ENCODE measurements around the gene LNX1. TPM values are rescaled to one million over a fixed set of nuclear protein-coding genes. Genes with fewer than 3 reads are reported as not detected.

LNX1 gene
- total RNA-seq, 5 donors from 2014 or later (not counting 1 experiment from before 2014, with no cell fraction given): 0.45 TPM; not detected in 4

GRCh38 chr4:53572600-53572994 lies 18.7 kb downstream of the LNX1 start:
- WGBS (ENCODE audit: insufficient coverage): no CpG with 5 or more reads among the region's 2 CpGs
- Mint-ChIP-seq H3K36me3 (no peaks in the 10 kb centered on the region), H3K9me3 (peaks cover 0 to 2% (median 0%) of the 10 kb centered on the region in 3 donors), H3K4me3 (no peak overlapping the region), H3K27me3 (no peaks in the 10 kb centered on the region), H3K4me1 (no peaks in the 10 kb centered on the region), H3K27ac (no peak overlapping the region)
- no peaks in the 10 kb centered on the region for H3K36me3 ChIP-seq (ENCODE audit: control insufficient read depth in 2 of 2, extremely low read depth in 1 of 2, insufficient read depth in 1 of 2, low read length in 1 of 2)
- no peak overlapping the region for H3K4me3 ChIP-seq (ENCODE audit: control insufficient read depth in 1 of 2, extremely low read depth in 1 of 2, low read length in 1 of 2)
- ATAC-seq (replicated peaks in 1 of 4): no peak
- no peaks in the 10 kb centered on the region for H3K4me1 ChIP-seq (ENCODE audit: control insufficient read depth in 1 of 2, extremely low read depth in 1 of 2, insufficient read depth in 2 of 2, low read length in 2 of 2)
- H3K9me3 ChIP-seq: no peaks in the 10 kb centered on the region
- DNase-seq: no peak
- ChIA-PET CTCF (no interaction called here), POLR2A (no interaction called here)
- no peak overlapping the region for H3K27ac ChIP-seq (ENCODE audit: low read length)
- peaks cover 0 to 5% of the 10 kb centered on the region in 2 experiments for H3K27me3 ChIP-seq (replicated peaks in 1 of 2; ENCODE audit: control insufficient read depth in 2 of 2, extremely low read depth in 1 of 2, insufficient read depth in 2 of 2, low read length in 1 of 2)

DNA sequence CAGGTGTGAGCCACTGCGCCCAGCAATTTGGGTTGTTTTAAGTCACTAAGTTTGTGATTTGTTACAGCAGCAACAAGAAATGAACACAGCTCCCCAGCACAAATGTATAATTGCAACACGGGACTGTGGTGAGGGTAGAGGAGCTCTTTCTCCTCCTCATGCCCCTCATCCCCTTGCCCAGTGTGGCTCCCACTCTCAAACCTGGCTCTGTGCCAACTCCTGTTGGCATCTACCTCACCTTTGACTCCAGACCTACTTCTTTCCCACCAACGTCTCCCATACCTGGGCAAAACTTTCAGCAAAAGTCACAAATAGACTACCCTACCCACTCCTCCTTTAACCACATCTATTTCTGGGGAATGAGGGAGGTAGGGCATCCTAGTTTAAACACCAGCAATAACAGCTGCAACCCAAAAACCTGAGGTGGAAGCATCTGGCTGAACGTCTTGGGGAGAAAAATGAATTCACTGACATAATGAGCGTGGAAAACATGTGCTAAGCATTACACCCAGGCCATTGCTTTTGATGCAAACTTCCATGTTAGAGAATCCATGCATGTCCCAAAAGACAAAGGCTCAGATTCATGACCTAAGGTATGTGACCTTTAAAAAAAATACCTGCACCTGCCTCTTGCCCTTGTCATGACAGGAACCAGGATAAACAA lies 19.2 kb downstream of the LNX1 start:
- ChIA-PET POLR2A (no interaction called here), CTCF (no interaction called here)

DNA sequence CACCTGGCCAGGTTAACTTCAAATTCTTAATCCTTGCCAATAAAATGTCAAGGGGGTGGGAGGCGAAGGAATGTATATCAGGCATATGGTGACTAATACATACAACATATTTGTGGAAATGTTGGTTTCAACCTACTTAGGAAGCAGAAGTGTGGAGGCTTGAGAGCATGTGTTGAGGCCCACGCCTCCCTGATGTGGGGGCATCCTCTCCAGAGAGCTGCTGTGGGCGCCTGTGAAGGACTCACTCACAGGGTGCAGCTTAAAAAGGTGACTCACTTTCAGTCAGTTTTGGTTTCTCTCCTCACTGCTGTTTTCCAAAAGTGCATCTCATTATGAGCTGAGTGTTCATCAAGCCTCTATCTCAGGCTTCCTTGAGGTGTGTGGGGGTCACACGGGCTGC lies 27.5 kb downstream of the LNX1 start:
- H3K36me3 ChIP-seq (ENCODE audit: control insufficient read depth in 2 of 2, extremely low read depth in 1 of 2, insufficient read depth in 1 of 2, low read length in 1 of 2): no peaks in the 10 kb centered on the region
- no peak overlapping the region for H3K27ac ChIP-seq (ENCODE audit: low read length)
- no peaks in the 10 kb centered on the region for H3K4me1 Mint-ChIP-seq
- H3K27me3 ChIP-seq (replicated peaks in 1 of 2; ENCODE audit: control insufficient read depth in 2 of 2, extremely low read depth in 1 of 2, insufficient read depth in 2 of 2, low read length in 1 of 2): peaks cover 0 to 4% of the 10 kb centered on the region in 2 experiments
- H3K9me3 Mint-ChIP-seq: no peaks in the 10 kb centered on the region
- no peaks in the 10 kb centered on the region for H3K9me3 ChIP-seq
- ChIA-PET POLR2A (no interaction called here), CTCF (interaction anchor here in 1 of 2 donors (0.6 kb wide), 1 partner anchor 661 kb away, joined by 4 read pairs; no protein-coding TSS in a partner anchor)
- no peak overlapping the region for H3K4me3 Mint-ChIP-seq
- no peak overlapping the region for H3K4me3 ChIP-seq (ENCODE audit: control insufficient read depth in 1 of 2, extremely low read depth in 1 of 2, low read length in 1 of 2)
- H3K4me1 ChIP-seq (ENCODE audit: control insufficient read depth in 1 of 2, extremely low read depth in 1 of 2, insufficient read depth in 2 of 2, low read length in 2 of 2): no peaks in the 10 kb centered on the region
- ATAC-seq (replicated peaks in 1 of 4): no peak
- DNase-seq: no peak
- WGBS (ENCODE audit: insufficient coverage): 42% methylated on average over 2 of the region's 4 CpGs
- H3K27ac Mint-ChIP-seq: no peak overlapping the region
- H3K36me3 Mint-ChIP-seq: no peaks in the 10 kb centered on the region
- no peaks in the 10 kb centered on the region for H3K27me3 Mint-ChIP-seq

More for the DNA sequence above, 19.2 kb downstream of the LNX1 start:
- Mint-ChIP-seq H3K27me3 (no peaks in the 10 kb centered on the region), H3K27ac (no peak overlapping the region), H3K4me1 (no peaks in the 10 kb centered on the region), H3K36me3 (no peaks in the 10 kb centered on the region), H3K9me3 (peaks cover 0 to 2% (median 0%) of the 10 kb centered on the region in 3 donors), H3K4me3 (no peak overlapping the region)
- H3K4me3 ChIP-seq (ENCODE audit: control insufficient read depth in 1 of 2, extremely low read depth in 1 of 2, low read length in 1 of 2): no peak overlapping the region
- H3K4me1 ChIP-seq (ENCODE audit: control insufficient read depth in 1 of 2, extremely low read depth in 1 of 2, insufficient read depth in 2 of 2, low read length in 2 of 2): no peaks in the 10 kb centered on the region
- 80% methylated on average over 2 of the region's 5 CpGs for WGBS (ENCODE audit: insufficient coverage)
- H3K36me3 ChIP-seq (ENCODE audit: control insufficient read depth in 2 of 2, extremely low read depth in 1 of 2, insufficient read depth in 1 of 2, low read length in 1 of 2): no peaks in the 10 kb centered on the region
- ATAC-seq (replicated peaks in 1 of 4): no peak
- H3K9me3 ChIP-seq: no peaks in the 10 kb centered on the region
- no peak for DNase-seq
- peaks cover 0 to 5% of the 10 kb centered on the region in 2 experiments for H3K27me3 ChIP-seq (replicated peaks in 1 of 2; ENCODE audit: control insufficient read depth in 2 of 2, extremely low read depth in 1 of 2, insufficient read depth in 2 of 2, low read length in 1 of 2)
- no peak overlapping the region for H3K27ac ChIP-seq (ENCODE audit: low read length)

DNA sequence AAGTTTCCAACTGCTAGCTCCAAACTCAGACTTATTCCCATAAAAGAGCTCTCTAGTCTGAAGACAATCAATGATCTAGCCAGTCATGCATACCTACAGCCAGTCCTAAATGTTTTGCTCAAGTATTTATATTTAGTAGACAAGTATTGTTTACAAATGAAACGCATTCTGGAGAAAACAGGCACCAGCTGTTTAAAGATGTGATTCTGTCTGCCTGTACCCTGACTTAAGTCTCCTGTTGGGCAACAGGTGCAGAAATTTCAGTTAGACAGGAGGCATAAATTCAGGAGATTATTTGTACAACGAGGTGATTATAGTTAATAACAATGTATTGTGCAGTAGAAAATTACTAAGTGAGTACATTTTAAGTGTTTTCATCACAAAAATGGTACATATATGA lies 28.9 kb downstream of the LNX1 start:
- Mint-ChIP-seq H3K27me3 (no peaks in the 10 kb centered on the region), H3K36me3 (no peaks in the 10 kb centered on the region), H3K4me3 (no peak overlapping the region), H3K9me3 (no peaks in the 10 kb centered on the region), H3K4me1 (no peaks in the 10 kb centered on the region), H3K27ac (no peak overlapping the region)
- H3K27me3 ChIP-seq (replicated peaks in 1 of 2; ENCODE audit: control insufficient read depth in 2 of 2, extremely low read depth in 1 of 2, insufficient read depth in 2 of 2, low read length in 1 of 2): peaks cover 0 to 4% of the 10 kb centered on the region in 2 experiments
- DNase-seq (no peak), ATAC-seq (replicated peaks in 1 of 4) (no peak)
- no peak overlapping the region for H3K4me3 ChIP-seq (ENCODE audit: control insufficient read depth in 1 of 2, extremely low read depth in 1 of 2, low read length in 1 of 2)
- ChIA-PET CTCF (no interaction called here), POLR2A (no interaction called here)
- no peaks in the 10 kb centered on the region for H3K36me3 ChIP-seq (ENCODE audit: control insufficient read depth in 2 of 2, extremely low read depth in 1 of 2, insufficient read depth in 1 of 2, low read length in 1 of 2)
- WGBS (ENCODE audit: insufficient coverage): 65% methylated on average over 2 of the region's 2 CpGs
- no peaks in the 10 kb centered on the region for H3K4me1 ChIP-seq (ENCODE audit: control insufficient read depth in 1 of 2, extremely low read depth in 1 of 2, insufficient read depth in 2 of 2, low read length in 2 of 2)
- H3K9me3 ChIP-seq: no peaks in the 10 kb centered on the region
- no peak overlapping the region for H3K27ac ChIP-seq (ENCODE audit: low read length)

GRCh38 chr4:53559021-53559620 lies 32.2 kb downstream of the LNX1 start:
- H3K4me1 ChIP-seq (ENCODE audit: control insufficient read depth in 1 of 2, extremely low read depth in 1 of 2, insufficient read depth in 2 of 2, low read length in 2 of 2): no peaks in the 10 kb centered on the region

GRCh38 chr4:53558065-53558801 lies 33.1 kb downstream of the LNX1 start:
- Histone ChIP-seq H3K27ac (ENCODE audit: low read length) (no peak overlapping the region), H3K27me3 (replicated peaks in 1 of 2; ENCODE audit: control insufficient read depth in 2 of 2, extremely low read depth in 1 of 2, insufficient read depth in 2 of 2, low read length in 1 of 2) (peaks cover 0 to 3% of the 10 kb centered on the region in 2 experiments), H3K4me3 (ENCODE audit: control insufficient read depth in 1 of 2, extremely low read depth in 1 of 2, low read length in 1 of 2) (no peak overlapping the region), H3K36me3 (ENCODE audit: control insufficient read depth in 2 of 2, extremely low read depth in 1 of 2, insufficient read depth in 1 of 2, low read length in 1 of 2) (no peaks in the 10 kb centered on the region), H3K4me1 (ENCODE audit: control insufficient read depth in 1 of 2, extremely low read depth in 1 of 2, insufficient read depth in 2 of 2, low read length in 2 of 2) (no peaks in the 10 kb centered on the region), H3K9me3 (no peaks in the 10 kb centered on the region)
- Mint-ChIP-seq H3K4me3 (no peak overlapping the region), H3K27me3 (peaks cover 0 to 11% of the 10 kb centered on the region in 2 donors), H3K4me1 (no peaks in the 10 kb centered on the region), H3K9me3 (no peaks in the 10 kb centered on the region), H3K27ac (no peak overlapping the region), H3K36me3 (no peaks in the 10 kb centered on the region)
- CTCF ChIA-PET: no interaction called here
- DNase-seq: no peak
- ATAC-seq (replicated peaks in 1 of 4): no peak
- POLR2A ChIA-PET: no interaction called here
- WGBS (ENCODE audit: insufficient coverage): 91% methylated on average over 7 of the region's 12 CpGs

More at GRCh38 chr4:53559021-53559620, 32.2 kb downstream of the LNX1 start:
- Mint-ChIP-seq H3K4me1 (no peaks in the 10 kb centered on the region), H3K27me3 (peaks cover 0 to 11% of the 10 kb centered on the region in 2 donors), H3K9me3 (no peaks in the 10 kb centered on the region), H3K36me3 (no peaks in the 10 kb centered on the region), H3K27ac (no peak overlapping the region), H3K4me3 (no peak overlapping the region)
- ChIA-PET CTCF (no interaction called here), POLR2A (no interaction called here)
- H3K9me3 ChIP-seq: no peaks in the 10 kb centered on the region
- H3K36me3 ChIP-seq (ENCODE audit: control insufficient read depth in 2 of 2, extremely low read depth in 1 of 2, insufficient read depth in 1 of 2, low read length in 1 of 2): no peaks in the 10 kb centered on the region
- WGBS (ENCODE audit: insufficient coverage): 79% methylated on average over 2 of the region's 3 CpGs
- DNase-seq (no peak), ATAC-seq (replicated peaks in 1 of 4) (no peak)
- no peak overlapping the region for H3K4me3 ChIP-seq (ENCODE audit: control insufficient read depth in 1 of 2, extremely low read depth in 1 of 2, low read length in 1 of 2)
- H3K27me3 ChIP-seq (replicated peaks in 1 of 2; ENCODE audit: control insufficient read depth in 2 of 2, extremely low read depth in 1 of 2, insufficient read depth in 2 of 2, low read length in 1 of 2): peaks cover 0 to 7% of the 10 kb centered on the region in 2 experiments
- no peak overlapping the region for H3K27ac ChIP-seq (ENCODE audit: low read length)
